Measurements from ENCODE around the gene NCK1.

Gene NCK1

DNA sequence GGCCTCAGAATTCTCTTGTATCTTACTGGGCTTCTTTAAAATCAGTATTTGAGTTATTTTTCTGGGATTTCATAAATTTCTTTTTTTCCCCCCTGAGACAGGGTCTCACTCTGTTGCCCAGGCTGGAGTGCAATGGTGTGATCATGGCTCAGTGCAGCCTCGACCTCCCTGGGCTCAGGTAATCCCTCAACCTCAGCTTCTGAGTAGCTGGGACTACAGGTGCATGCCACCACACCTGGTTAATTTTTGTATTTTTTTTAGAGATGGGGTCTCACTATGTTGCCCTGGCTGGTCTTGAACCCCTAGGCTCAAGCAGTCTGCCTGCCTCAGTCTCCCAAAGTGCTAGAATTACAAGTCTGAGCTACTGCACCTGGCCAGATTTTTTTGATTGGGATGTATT lies 43.5 kb downstream of the NCK1 start:
- peaks cover 100% of the 10 kb centered on the region for H3K79me2 ChIP-seq (ENCODE audit: insufficient read depth, low read length)
- H3K27ac ChIP-seq (ENCODE audit: low read depth, low read length), result 0 out of 2 replicates have a peak overlapping the region, but pooled peaks have one; percentile 3
- H3K27me3 ChIP-seq (ENCODE audit: low read length), result no peaks in the 10 kb centered on the region
- no peaks in the 10 kb centered on the region for H3K9me2 ChIP-seq (replicated peaks; ENCODE audit: insufficient read depth, low read length)
- H3K9me3 ChIP-seq (ENCODE audit: insufficient read depth, low read length), result peaks cover 9% of the 10 kb centered on the region; the same call in 1 of the 2 replicates
- no peak overlapping the region for H3K4me3 ChIP-seq (ENCODE audit: insufficient read depth, low read length, poor library complexity, severe bottlenecking)
- TF ChIP-seq, protein P1, sequence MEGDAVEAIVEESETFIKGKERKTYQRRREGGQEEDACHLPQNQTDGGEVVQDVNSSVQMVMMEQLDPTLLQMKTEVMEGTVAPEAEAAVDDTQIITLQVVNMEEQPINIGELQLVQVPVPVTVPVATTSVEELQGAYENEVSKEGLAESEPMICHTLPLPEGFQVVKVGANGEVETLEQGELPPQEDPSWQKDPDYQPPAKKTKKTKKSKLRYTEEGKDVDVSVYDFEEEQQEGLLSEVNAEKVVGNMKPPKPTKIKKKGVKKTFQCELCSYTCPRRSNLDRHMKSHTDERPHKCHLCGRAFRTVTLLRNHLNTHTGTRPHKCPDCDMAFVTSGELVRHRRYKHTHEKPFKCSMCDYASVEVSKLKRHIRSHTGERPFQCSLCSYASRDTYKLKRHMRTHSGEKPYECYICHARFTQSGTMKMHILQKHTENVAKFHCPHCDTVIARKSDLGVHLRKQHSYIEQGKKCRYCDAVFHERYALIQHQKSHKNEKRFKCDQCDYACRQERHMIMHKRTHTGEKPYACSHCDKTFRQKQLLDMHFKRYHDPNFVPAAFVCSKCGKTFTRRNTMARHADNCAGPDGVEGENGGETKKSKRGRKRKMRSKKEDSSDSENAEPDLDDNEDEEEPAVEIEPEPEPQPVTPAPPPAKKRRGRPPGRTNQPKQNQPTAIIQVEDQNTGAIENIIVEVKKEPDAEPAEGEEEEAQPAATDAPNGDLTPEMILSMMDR (IDR thresholded peaks at IDR 0.05; ENCODE audit: insufficient read depth, low read length, poor library complexity, severe bottlenecking), result no peak
- no peak for TF ChIP-seq EZH2phosphoT487 (conservative IDR thresholded peaks at IDR 0.05; ENCODE audit: low read length)
- no peak overlapping the region for H3K9ac ChIP-seq (ENCODE audit: low read length)
- H2AFZ ChIP-seq (ENCODE audit: low read depth, low read length, severe bottlenecking), result no peak overlapping the region
- 0 out of 2 replicates have a peak, but pooled peaks cover 5% of the 10 kb centered on the region for H4K20me1 ChIP-seq (ENCODE audit: low read depth, low read length)
- H3K36me3 ChIP-seq (ENCODE audit: low read length), result no peaks in the 10 kb centered on the region
- H3K4me2 ChIP-seq (ENCODE audit: low read depth, low read length, poor library complexity, severe bottlenecking), result no peak overlapping the region
- peaks cover 29% of the 10 kb centered on the region for H3F3A ChIP-seq (ENCODE audit: insufficient read depth)

DNA sequence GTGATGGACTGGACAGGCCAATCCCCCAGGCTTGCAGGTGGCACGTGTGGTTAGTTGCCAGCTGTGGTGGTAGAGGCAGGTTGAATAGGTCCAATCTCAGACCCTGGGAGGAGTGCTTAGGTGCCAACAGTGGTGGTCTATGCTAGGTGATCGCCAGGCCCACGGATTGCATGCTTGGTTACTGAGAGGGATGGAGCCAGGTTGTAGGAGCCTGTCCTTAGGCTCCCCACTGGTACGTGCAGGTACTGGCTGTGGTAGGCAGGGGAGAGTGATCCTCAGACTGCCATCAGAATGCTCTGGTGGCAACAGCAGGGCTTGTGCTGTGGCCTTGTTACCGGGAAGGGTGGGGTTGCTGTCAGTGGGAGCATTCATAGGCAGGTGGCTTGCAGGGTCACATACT lies 44.7 kb downstream of the NCK1 start:
- H2AFZ ChIP-seq (ENCODE audit: low read depth, low read length, severe bottlenecking), result no peak overlapping the region
- H4K20me1 ChIP-seq (ENCODE audit: low read depth, low read length), result 0 out of 2 replicates have a peak, but pooled peaks cover 5% of the 10 kb centered on the region
- peaks cover 100% of the 10 kb centered on the region for H3K79me2 ChIP-seq (ENCODE audit: insufficient read depth, low read length)
- H3K36me3 ChIP-seq (ENCODE audit: low read length), result no peaks in the 10 kb centered on the region
- peaks cover 32% of the 10 kb centered on the region for H3F3A ChIP-seq (ENCODE audit: insufficient read depth)
- no peak overlapping the region for H3K9ac ChIP-seq (ENCODE audit: low read length)
- peak overlapping the region; percentile 17; the same call in 1 of the 2 replicates for H3K27ac ChIP-seq (ENCODE audit: low read depth, low read length)
- no peak overlapping the region for H3K4me2 ChIP-seq (ENCODE audit: low read depth, low read length, poor library complexity, severe bottlenecking)
- H3K4me3 ChIP-seq (ENCODE audit: insufficient read depth, low read length, poor library complexity, severe bottlenecking), result no peak overlapping the region
- H3K9me2 ChIP-seq (replicated peaks; ENCODE audit: insufficient read depth, low read length), result no peaks in the 10 kb centered on the region
- TF ChIP-seq, protein P1 (IDR thresholded peaks at IDR 0.05; ENCODE audit: insufficient read depth, low read length, poor library complexity, severe bottlenecking), result no peak
- TF ChIP-seq EZH2phosphoT487 (conservative IDR thresholded peaks at IDR 0.05; ENCODE audit: low read length), result no peak
- H3K27me3 ChIP-seq (ENCODE audit: low read length), result no peaks in the 10 kb centered on the region
- H3K9me3 ChIP-seq (ENCODE audit: insufficient read depth, low read length), result peaks cover 9% of the 10 kb centered on the region; the same call in 1 of the 2 replicates

DNA sequence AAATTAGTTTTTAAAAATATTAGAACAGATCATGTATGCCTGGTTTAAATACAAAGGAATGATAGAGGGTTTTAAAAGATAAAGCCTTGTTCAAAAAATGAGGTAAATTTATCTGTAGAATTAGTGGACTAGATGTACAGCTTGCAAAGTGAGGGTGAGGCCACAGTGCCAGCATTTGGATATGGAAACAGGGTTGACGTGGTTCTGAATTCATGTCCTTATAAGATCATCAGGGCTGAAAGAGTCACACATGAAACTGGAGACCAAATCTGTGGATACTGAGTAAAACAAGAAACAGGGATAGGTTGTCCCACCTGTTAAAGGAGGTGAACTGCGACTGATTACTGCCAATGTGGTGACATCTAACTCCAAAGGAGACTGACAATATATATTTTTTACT lies 46.3 kb downstream of the NCK1 start:
- no peak overlapping the region for H3K4me3 ChIP-seq (ENCODE audit: insufficient read depth, low read length, poor library complexity, severe bottlenecking)
- no peak overlapping the region for H3K9ac ChIP-seq (ENCODE audit: low read length)
- TF ChIP-seq, protein P1 (IDR thresholded peaks at IDR 0.05; ENCODE audit: insufficient read depth, low read length, poor library complexity, severe bottlenecking), result no peak
- TF ChIP-seq EZH2phosphoT487 (conservative IDR thresholded peaks at IDR 0.05; ENCODE audit: low read length), result no peak
- H3F3A ChIP-seq (ENCODE audit: insufficient read depth), result peaks cover 32% of the 10 kb centered on the region; the same call in 1 of the 2 replicates
- H3K27ac ChIP-seq (ENCODE audit: low read depth, low read length), result peak overlapping the region; percentile 49; the same call in 1 of the 2 replicates
- no peak overlapping the region for H2AFZ ChIP-seq (ENCODE audit: low read depth, low read length, severe bottlenecking)
- H3K36me3 ChIP-seq (ENCODE audit: low read length), result no peaks in the 10 kb centered on the region
- H3K79me2 ChIP-seq (ENCODE audit: insufficient read depth, low read length), result peaks cover 100% of the 10 kb centered on the region
- peak overlapping the region; percentile 40 for H3K4me2 ChIP-seq (ENCODE audit: low read depth, low read length, poor library complexity, severe bottlenecking)
- H3K9me2 ChIP-seq (replicated peaks; ENCODE audit: insufficient read depth, low read length), result no peaks in the 10 kb centered on the region
- H3K9me3 ChIP-seq (ENCODE audit: insufficient read depth, low read length), result peaks cover 9% of the 10 kb centered on the region; the same call in 1 of the 2 replicates
- H3K27me3 ChIP-seq (ENCODE audit: low read length), result no peaks in the 10 kb centered on the region
- H4K20me1 ChIP-seq (ENCODE audit: low read depth, low read length), result 0 out of 2 replicates have a peak, but pooled peaks cover 5% of the 10 kb centered on the region
